Pons (tissue), 1 donor: ENCODE measurements around the gene USP17L19.
"Not testable (repeated sequence)": the region's sequence is repeated elsewhere in the genome, so short reads cannot be mapped to it uniquely, and the experiment has no call there.

Source experiments
- DNase-seq: peaks from one replicate; pipeline ENCODE4 v3.0.0-alpha.2; 2016; ENCODE audit warnings: low spot score

The USP17L19 gene, protein sequence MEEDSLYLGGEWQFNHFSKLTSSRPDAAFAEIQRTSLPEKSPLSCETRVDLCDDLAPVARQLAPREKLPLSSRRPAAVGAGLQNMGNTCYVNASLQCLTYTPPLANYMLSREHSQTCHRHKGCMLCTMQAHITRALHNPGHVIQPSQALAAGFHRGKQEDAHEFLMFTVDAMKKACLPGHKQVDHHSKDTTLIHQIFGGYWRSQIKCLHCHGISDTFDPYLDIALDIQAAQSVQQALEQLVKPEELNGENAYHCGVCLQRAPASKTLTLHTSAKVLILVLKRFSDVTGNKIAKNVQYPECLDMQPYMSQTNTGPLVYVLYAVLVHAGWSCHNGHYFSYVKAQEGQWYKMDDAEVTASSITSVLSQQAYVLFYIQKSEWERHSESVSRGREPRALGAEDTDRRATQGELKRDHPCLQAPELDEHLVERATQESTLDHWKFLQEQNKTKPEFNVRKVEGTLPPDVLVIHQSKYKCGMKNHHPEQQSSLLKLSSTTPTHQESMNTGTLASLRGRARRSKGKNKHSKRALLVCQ

DNA sequence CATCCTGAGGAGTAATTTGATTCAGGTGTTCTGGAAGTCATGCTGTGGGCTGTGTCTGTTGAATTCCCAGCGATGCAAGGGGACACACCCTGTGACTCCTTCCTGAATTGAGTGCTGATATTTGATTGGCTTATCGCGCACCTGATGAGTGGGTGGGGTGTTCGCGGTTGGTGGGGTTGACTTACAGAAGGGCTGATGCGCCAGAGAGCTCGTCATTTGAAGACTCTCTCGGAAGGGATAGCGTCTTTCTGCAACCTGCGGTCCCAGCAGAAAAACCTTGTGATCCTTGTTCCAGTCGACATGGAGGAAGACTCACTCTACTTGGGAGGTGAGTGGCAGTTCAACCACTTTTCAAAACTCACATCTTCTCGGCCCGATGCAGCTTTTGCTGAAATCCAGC, at the start of gene USP17L19:
USP17L19 (plus strand) TSS at position 301 of the 400 bp plus-strand sequence; CDS start at position 301, 0 bp downstream.
- not testable (repeated sequence) for DNase-seq

DNA sequence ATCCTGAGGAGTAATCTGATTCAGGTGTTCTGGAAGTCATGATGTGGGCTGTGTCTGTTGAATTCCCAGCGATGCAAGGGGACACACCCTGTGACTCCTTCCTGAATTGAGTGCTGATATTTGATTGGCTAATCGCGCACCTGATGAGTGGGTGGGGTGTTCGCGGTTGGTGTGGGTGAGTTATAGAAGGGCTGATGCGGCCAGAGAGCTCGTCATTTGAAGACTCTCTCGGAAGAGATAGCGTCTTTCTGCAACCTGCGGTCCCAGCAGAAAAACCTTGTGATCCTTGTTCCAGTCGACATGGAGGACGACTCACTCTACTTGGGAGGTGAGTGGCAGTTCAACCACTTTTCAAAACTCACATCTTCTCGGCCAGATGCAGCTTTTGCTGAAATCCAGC, 42.8 kb upstream of the USP17L19 start, which contains the start of gene USP17L10:
USP17L10 (plus strand) TSS at position 301 of the 400 bp plus-strand sequence; CDS start at position 301, 0 bp downstream.
- not testable (repeated sequence) for DNase-seq

- DNase-seq = not testable (repeated sequence)
Observed at GRCh38 chr4:9214701-9215100, 38.5 kb upstream of the USP17L19 start.

DNA sequence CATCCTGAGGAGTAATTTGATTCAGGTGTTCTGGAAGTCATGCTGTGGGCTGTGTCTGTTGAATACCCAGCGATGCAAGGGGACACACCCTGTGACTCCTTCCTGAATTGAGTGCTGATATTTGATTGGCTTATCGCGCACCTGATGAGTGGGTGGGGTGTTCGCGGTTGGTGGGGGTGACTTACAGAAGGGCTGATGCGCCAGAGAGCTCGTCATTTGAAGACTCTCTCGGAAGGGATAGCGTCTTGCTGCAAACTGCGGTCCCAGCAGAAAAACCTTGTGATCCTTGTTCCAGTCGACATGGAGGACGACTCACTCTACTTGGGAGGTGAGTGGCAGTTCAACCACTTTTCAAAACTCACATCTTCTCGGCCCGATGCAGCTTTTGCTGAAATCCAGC, 38.1 kb upstream of the USP17L19 start, which contains the start of gene USP17L11:
USP17L11 (plus strand) TSS at position 301 of the 400 bp plus-strand sequence; CDS start at position 301, 0 bp downstream.
- DNase-seq = not testable (repeated sequence)

- DNase-seq = not testable (repeated sequence)
Observed at GRCh38 chr4:9219852-9220251, 33.3 kb upstream of the USP17L19 start, which contains the start of gene USP17L12. TSS of gene USP17L12 (plus strand) at chr4:9220152. CDS start at chr4:9220152, 0 bp downstream.

GRCh38 chr4:9224596-9224995, 28.6 kb upstream of the USP17L19 start, which contains the start of gene USP17L13:
TSS of gene USP17L13 (plus strand) at chr4:9224896. CDS start at chr4:9224896, 0 bp downstream.
- not testable (repeated sequence) for DNase-seq

GRCh38 chr4:9230249-9230648, 22.9 kb upstream of the USP17L19 start:
- DNase-seq = not testable (repeated sequence)

GRCh38 chr4:9234085-9234484, 19.1 kb upstream of the USP17L19 start, which contains the start of gene USP17L15:
TSS of gene USP17L15 (plus strand) at chr4:9234385. CDS start at chr4:9234385, 0 bp downstream.
- not testable (repeated sequence) for DNase-seq

DNA sequence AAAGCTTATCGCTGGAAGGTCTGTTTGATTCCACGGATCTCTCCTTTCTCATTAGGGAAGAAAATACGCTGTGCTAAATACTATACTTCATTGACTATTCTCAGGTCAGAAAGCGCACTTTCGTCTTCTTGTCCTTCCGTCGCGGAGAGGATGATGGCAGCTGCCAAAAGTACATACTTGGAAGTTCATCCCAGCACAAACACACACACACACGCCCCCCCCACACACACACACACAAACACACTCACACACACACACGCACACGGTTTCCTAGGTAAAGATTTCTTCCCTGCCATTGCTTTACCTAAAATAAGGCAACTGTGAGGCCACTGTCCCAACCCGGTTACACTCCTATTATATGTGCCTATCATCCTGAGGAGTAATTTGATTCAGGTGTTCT, 14.7 kb upstream of the USP17L19 start:
- DNase-seq = not testable (repeated sequence)

- DNase-seq = not testable (repeated sequence)
Observed at GRCh38 chr4:9243579-9243978, 9.6 kb upstream of the USP17L19 start, which contains the start of gene USP17L17. TSS of gene USP17L17 (plus strand) at chr4:9243879. CDS start at chr4:9243879, 0 bp downstream.

- DNase-seq = peak; percentile 0
Observed at GRCh38 chr4:9247953-9248680, 5.1 kb upstream of the USP17L19 start, which contains the start of gene USP17L18. TSS of gene USP17L18 (plus strand) at chr4:9248630. CDS start at chr4:9248630, 0 bp downstream.

GRCh38 chr4:9257824-9258223, 4.6 kb downstream of the USP17L19 start, which contains the start of gene USP17L20:
TSS of gene USP17L20 (plus strand) at chr4:9258124. CDS start at chr4:9258124, 0 bp downstream.
- DNase-seq = not testable (repeated sequence)

- not testable (repeated sequence) for DNase-seq
Observed at GRCh38 chr4:9262572-9262971, 9.4 kb downstream of the USP17L19 start, which contains the start of gene USP17L21. TSS of gene USP17L21 (plus strand) at chr4:9262872. CDS start at chr4:9262872, 0 bp downstream.

DNA sequence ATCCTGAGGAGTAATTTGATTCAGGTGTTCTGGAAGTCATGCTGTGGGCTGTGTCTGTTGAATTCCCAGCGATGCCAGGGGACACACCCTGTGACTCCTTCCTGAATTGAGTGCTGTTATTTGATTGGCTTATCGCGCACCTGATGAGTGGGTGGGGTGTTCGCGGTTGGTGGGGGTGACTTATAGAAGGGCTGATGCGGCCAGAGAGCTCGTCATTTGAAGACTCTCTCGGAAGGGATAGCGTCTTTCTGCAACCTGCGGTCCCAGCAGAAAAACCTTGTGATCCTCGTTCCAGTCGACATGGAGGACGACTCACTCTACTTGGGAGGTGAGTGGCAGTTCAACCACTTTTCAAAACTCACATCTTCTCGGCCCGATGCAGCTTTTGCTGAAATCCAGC, 14.1 kb downstream of the USP17L19 start, which contains the start of gene USP17L22:
USP17L22 (plus strand) TSS at position 301 of the 400 bp plus-strand sequence; CDS start at position 301, 0 bp downstream.
- not testable (repeated sequence) for DNase-seq

GRCh38 chr4:9271719-9272118, 18.5 kb downstream of the USP17L19 start:
- not testable (repeated sequence) for DNase-seq
